ENCODE measurements around the gene CDKAL1.

GRCh38 chr6:20623761-20624160 is 89.5 kb downstream of the CDKAL1 start:
- TF ChIP-seq EP300 (IDR thresholded peaks at IDR 0.05) (no peak), USF2 (IDR thresholded peaks at IDR 0.05) (no peak), TP53 (CRISPR knock-in tag; IDR thresholded peaks at IDR 0.05) (no peak), POLR2A (IDR thresholded peaks at IDR 0.05; ENCODE audit: low read length) (no peak), CTCF (IDR thresholded peaks at IDR 0.05) (no peak), MAFK (IDR thresholded peaks at IDR 0.05; ENCODE audit: partially characterized antibody) (no peak)
